H9 (cell line): Measurements from ENCODE around the gene ST6GALNAC3. TPM values are rescaled to one million over a fixed set of nuclear protein-coding genes. Genes with fewer than 3 reads are reported as not detected.

Source experiments
- DNase-seq: peaks from one replicate; pipeline ENCODE4 v3.0.0-alpha.2; 2017
- H2AFZ ChIP-seq: one replicate; pipeline ENCODE4 v1.6.1; 2013; ENCODE audit warnings: mild to moderate bottlenecking, low read length, control low read depth, moderate library complexity
- H2AK5ac ChIP-seq: 2 replicates; pipeline ENCODE4 v1.6.1; 2013; ENCODE audit warnings: low read length, control low read depth, mixed read lengths; ENCODE audit not compliant: insufficient read length
- H2BK120ac ChIP-seq: one replicate; pipeline ENCODE4 v1.6.1; 2013; ENCODE audit warnings: low read depth, mild to moderate bottlenecking, low read length, control low read depth, inconsistent platforms; ENCODE audit not compliant: poor library complexity, severe bottlenecking
- H2BK12ac ChIP-seq: 2 replicates; pipeline ENCODE4 v1.6.1; 2013; ENCODE audit warnings: low read length, control low read depth, mixed read lengths, low read depth; ENCODE audit not compliant: insufficient read length
- H2BK15ac ChIP-seq: 2 replicates; pipeline ENCODE4 v1.6.1; 2013; ENCODE audit warnings: low read depth, low read length, control low read depth
- H2BK20ac ChIP-seq: one replicate; pipeline ENCODE4 v1.6.1; 2013; ENCODE audit warnings: low read depth, mild to moderate bottlenecking, low read length, control low read depth, inconsistent platforms; ENCODE audit not compliant: poor library complexity, severe bottlenecking
- H2BK5ac ChIP-seq: 2 replicates; pipeline ENCODE4 v1.6.1; 2013; ENCODE audit warnings: low read length, control low read depth, mixed read lengths; ENCODE audit not compliant: insufficient read length
- H3K14ac ChIP-seq: 2 replicates; pipeline ENCODE4 v1.6.1; 2013; ENCODE audit warnings: low read length, control low read depth; ENCODE audit not compliant: insufficient read depth
- H3K18ac ChIP-seq: 2 replicates; pipeline ENCODE4 v1.6.1; 2013; ENCODE audit warnings: low read depth, mild to moderate bottlenecking, mixed read lengths, low read length, control low read depth; ENCODE audit not compliant: insufficient read length
- H3K23ac ChIP-seq: 2 replicates; pipeline ENCODE4 v1.6.1; 2013; ENCODE audit warnings: low read length, control low read depth, mixed read lengths, low read depth; ENCODE audit not compliant: insufficient read length
- H3K23me2 ChIP-seq: 2 replicates; pipeline ENCODE4 v1.6.1; 2013; ENCODE audit warnings: low read depth, mild to moderate bottlenecking, mixed read lengths, low read length, control low read depth; ENCODE audit not compliant: insufficient read length, poor library complexity, severe bottlenecking
- H3K27ac ChIP-seq: 2 replicates; pipeline ENCODE4 v1.5.1; 2013; ENCODE audit warnings: low read length, control low read depth, mixed read lengths, low read depth; ENCODE audit not compliant: insufficient read length
- H3K27me3 ChIP-seq: 2 replicates; pipeline ENCODE4 v1.6.1; 2013; ENCODE audit warnings: low read length, control low read depth, inconsistent platforms; ENCODE audit not compliant: insufficient read depth
- H3K4ac ChIP-seq: 2 replicates; pipeline ENCODE4 v1.6.1; 2013; ENCODE audit warnings: low read depth, mild to moderate bottlenecking, control low read depth, inconsistent platforms, low read length, moderate library complexity
- H3K4me1 ChIP-seq: 2 replicates; pipeline ENCODE4 v1.6.1; 2013; ENCODE audit warnings: low read length, control low read depth, inconsistent platforms; ENCODE audit not compliant: insufficient read depth
- H3K4me2 ChIP-seq: 2 replicates; pipeline ENCODE4 v1.6.1; 2013; ENCODE audit warnings: low read length, control low read depth, mixed read lengths; ENCODE audit not compliant: insufficient read length, insufficient read depth
- H3K56ac ChIP-seq: 2 replicates; pipeline ENCODE4 v1.6.1; 2013; ENCODE audit warnings: low read depth, mild to moderate bottlenecking, mixed read lengths, low read length, control low read depth; ENCODE audit not compliant: insufficient read length
- H3K79me1 ChIP-seq: 2 replicates; pipeline ENCODE4 v1.6.1; 2013; ENCODE audit warnings: low read depth, mild to moderate bottlenecking, moderate library complexity, low read length, control low read depth, inconsistent platforms; ENCODE audit not compliant: insufficient read depth, poor library complexity, severe bottlenecking
- H3K79me2 ChIP-seq: 2 replicates; pipeline ENCODE4 v1.6.1; 2013; ENCODE audit warnings: low read length, control low read depth, inconsistent platforms; ENCODE audit not compliant: insufficient read depth
- H3K9ac ChIP-seq: 2 replicates; pipeline ENCODE4 v1.6.1; 2013; ENCODE audit warnings: low read length, control low read depth, mixed read lengths; ENCODE audit not compliant: insufficient read length; ENCODE audit errors: extremely low read depth
- H3K9me3 ChIP-seq: one replicate; pipeline ENCODE4 v1.6.1; 2013; ENCODE audit warnings: low read depth, low read length, inconsistent platforms; ENCODE audit not compliant: control insufficient read depth
- H3T11ph ChIP-seq: one replicate; pipeline ENCODE4 v1.6.1; 2013; ENCODE audit warnings: mild to moderate bottlenecking, low read length, control low read depth, inconsistent platforms
- H4K20me1 ChIP-seq: one replicate; pipeline ENCODE4 v1.6.1; 2013; ENCODE audit not compliant: control insufficient read depth, insufficient read length, insufficient read depth
- H4K5ac ChIP-seq: 2 replicates; pipeline ENCODE4 v1.6.1; 2013; ENCODE audit warnings: low read depth, mild to moderate bottlenecking, mixed read lengths, low read length, control low read depth; ENCODE audit not compliant: insufficient read length
- H4K8ac ChIP-seq: replicated peaks from 2 replicates; pipeline ENCODE4 v1.6.1; 2013; ENCODE audit warnings: low read length, control low read depth, mixed read lengths, low read depth; ENCODE audit not compliant: insufficient read length
- H4K91ac ChIP-seq: 2 replicates; pipeline ENCODE4 v1.6.1; 2013; ENCODE audit warnings: low read depth, mild to moderate bottlenecking, moderate library complexity, mixed read lengths, low read length, control low read depth; ENCODE audit not compliant: insufficient read length
- H3K27ac Mint-ChIP-seq, 3 experiments: 2 replicates in 2 of 3; 3 replicates in 1 of 3; pipeline ENCODE4 v1.8.0; 2020 to 2021; ENCODE audit warnings: mixed read lengths in 3 of 3, mild to moderate bottlenecking in 1 of 3, moderate library complexity in 1 of 3
- H3K27me3 Mint-ChIP-seq: 2 replicates; pipeline ENCODE4 v1.8.0; 2021; ENCODE audit warnings: low read depth, mild to moderate bottlenecking, moderate library complexity, mixed read lengths
- H3K36me3 Mint-ChIP-seq, 3 experiments: 2 replicates in 2 of 3; 3 replicates in 1 of 3; pipeline ENCODE4 v1.8.0; 2020 to 2021; ENCODE audit warnings: low read depth in 3 of 3, mixed read lengths in 3 of 3; ENCODE audit not compliant: insufficient read depth in 1 of 3
- H3K4me1 Mint-ChIP-seq, 2 experiments: 2 replicates each; pipeline ENCODE4 v1.8.0; 2020; ENCODE audit warnings: mixed read lengths in 2 of 2
- H3K4me3 Mint-ChIP-seq, 2 experiments: 2 replicates in 1 of 2; 3 replicates in 1 of 2; pipeline ENCODE4 v1.8.0; 2020 to 2021; ENCODE audit warnings: mild to moderate bottlenecking in 2 of 2, mixed read lengths in 2 of 2, moderate library complexity in 1 of 2
- H3K9me3 Mint-ChIP-seq, 2 experiments: 2 replicates in 1 of 2; 3 replicates in 1 of 2; pipeline ENCODE4 v1.8.0; 2020; ENCODE audit warnings: mild to moderate bottlenecking in 2 of 2, mixed read lengths in 2 of 2, moderate library complexity in 1 of 2
- CTCF ChIP-seq: fragments of 200-600 bp; sonication (generic); conservative IDR thresholded peaks from 3 replicates; pipeline ENCODE4 v1.8.0; 2021; ENCODE audit warnings: antibody characterized with exemption, mild to moderate bottlenecking
- WGBS: extraction: QIAGEN DNeasy Blood & Tissue Kit; methylation state at CpG from one replicate; pipeline ENCODE4 v1.1.7; 2013; ENCODE audit warnings: missing lambda C conversion rate, low lambda C conversion rate, mixed read lengths; ENCODE audit not compliant: insufficient read length; ENCODE audit errors: extremely low coverage; 5-methylcytosine and 5-hydroxymethylcytosine counted together
- total RNA-seq: library from RNA; stranded (reverse); gene quantifications from 2 replicates; pipeline ENCODE4 v1.2.1, GENCODE V29; 2021

Gene ST6GALNAC3
- total RNA-seq, 1 experiment from 2014 or later = 11.2 TPM

- no peaks in the 10 kb centered on the region; the same call in 1 of the 2 replicates for H3K27me3 Mint-ChIP-seq
- H2BK12ac ChIP-seq = no peak overlapping the region
- no peaks in the 10 kb centered on the region for H3K9me3 ChIP-seq
- H3K27ac ChIP-seq = peak overlapping the region; percentile 75
- H3K4me1 Mint-ChIP-seq = peaks cover 44 to 46% of the 10 kb centered on the region in 2 experiments
- no peak overlapping the region for H2BK5ac ChIP-seq
- peaks cover 12% of the 10 kb centered on the region for H3K4me1 ChIP-seq
- no peaks in the 10 kb centered on the region for H3K27me3 ChIP-seq
- no peak overlapping the region for H3K14ac ChIP-seq
- H4K8ac ChIP-seq = no peak overlapping the region
- no peak overlapping the region; the same call in 1 of the 2 replicates for H3K4ac ChIP-seq
- no peak overlapping the region for H4K5ac ChIP-seq
- peak overlapping the region; percentile 66 to 98 (median 81) for H3K27ac Mint-ChIP-seq
- DNase-seq = peak; percentile 46
- H3K18ac ChIP-seq = no peak overlapping the region
- H3K9ac ChIP-seq = no peak overlapping the region
- H3T11ph ChIP-seq = no peak overlapping the region
- H3K23ac ChIP-seq = no peak overlapping the region
- no peak for TF ChIP-seq CTCF
- no peak overlapping the region for H2AK5ac ChIP-seq
- no peaks in the 10 kb centered on the region for H3K79me1 ChIP-seq
- no peak overlapping the region for H3K56ac ChIP-seq
- no peak overlapping the region for H2BK15ac ChIP-seq
- H3K9me3 Mint-ChIP-seq = no peaks in the 10 kb centered on the region
- no peaks in the 10 kb centered on the region for H3K79me2 ChIP-seq
- no CpG with 5 or more reads among the region's 7 CpGs for WGBS
- H2AFZ ChIP-seq = no peak overlapping the region
- H3K4me3 Mint-ChIP-seq = peak overlapping the region; percentile 9 to 41; a peak in 3 of 5 replicates
- no peaks in the 10 kb centered on the region for H3K36me3 Mint-ChIP-seq
- H3K23me2 ChIP-seq = no peaks in the 10 kb centered on the region
- no peak overlapping the region for H2BK20ac ChIP-seq
- H4K20me1 ChIP-seq = no peaks in the 10 kb centered on the region
- peak overlapping the region; percentile 27 for H3K4me2 ChIP-seq
- peak overlapping the region; percentile 26 for H2BK120ac ChIP-seq
- no peak overlapping the region for H4K91ac ChIP-seq
These were observed 427.2 kb downstream of the ST6GALNAC3 start for GRCh38 chr1:76501586-76502219.
